ENCODE data around the gene VAMP8.
"Not testable (repeated sequence)": the region's sequence is repeated elsewhere in the genome, so short reads cannot be mapped to it uniquely, and the experiment has no call there.

Gene VAMP8

GRCh38 chr2:85601771-85602475 is 24.5 kb downstream of the VAMP8 start:
- H3K4me2 ChIP-seq (ENCODE audit: low read depth, low read length), result peak overlapping the region; percentile 62
- peak overlapping the region; percentile 82 for H3K4me3 ChIP-seq (ENCODE audit: low read length)
- no peak overlapping the region for H3K27ac ChIP-seq (ENCODE audit: low read length)
- H4K20me1 ChIP-seq (ENCODE audit: insufficient read depth, low read length), result no peaks in the 10 kb centered on the region
- peak overlapping the region; percentile 53; the same call in 1 of the 2 replicates for H3K9ac ChIP-seq (ENCODE audit: low read length)
- no peaks in the 10 kb centered on the region for H3K9me2 ChIP-seq (replicated peaks; ENCODE audit: insufficient read depth, low read length)
- TF ChIP-seq CTCF (IDR thresholded peaks at IDR 0.05; ENCODE audit: low read length) (no peak), EZH2phosphoT487 (IDR thresholded peaks at IDR 0.05; ENCODE audit: low read length) (no peak), EZH2 (optimal IDR thresholded peaks at IDR 0.05; ENCODE audit: low read depth, low read length) (no peak)
- H3K27me3 ChIP-seq (replicated peaks; ENCODE audit: insufficient read depth, low read length), result no peaks in the 10 kb centered on the region
- no peaks in the 10 kb centered on the region for H3K9me3 ChIP-seq (replicated peaks; ENCODE audit: insufficient read depth, low read length)
- no peaks in the 10 kb centered on the region for H3K36me3 ChIP-seq (replicated peaks; ENCODE audit: insufficient read depth, low read length)
- H3K79me2 ChIP-seq (ENCODE audit: low read length), result peaks cover 7% of the 10 kb centered on the region
- peak overlapping the region; percentile 82; the same call in 1 of the 2 replicates for H2AFZ ChIP-seq (ENCODE audit: low read length)
- peaks cover 5% of the 10 kb centered on the region; the same call in 1 of the 2 replicates for H3K4me1 ChIP-seq (ENCODE audit: low read length)
- no peak for DNase-seq
- H3F3A ChIP-seq (ENCODE audit: insufficient read depth, low read length), result 0 out of 2 replicates have a peak, but pooled peaks cover 10% of the 10 kb centered on the region

GRCh38 chr2:85602476-85603234 is 25.3 kb downstream of the VAMP8 start, which contains the start of gene TMEM150A:
Gene TMEM150A, minus strand, starts transcription at chr2:85602698. Its CDS starts 750 bp downstream, at chr2:85601948.
- peaks cover 5% of the 10 kb centered on the region; the same call in 1 of the 2 replicates for H3K4me1 ChIP-seq (ENCODE audit: low read length)
- no peak within 1 kb of the TSS for H3K27ac ChIP-seq (ENCODE audit: low read length)
- no peaks in the 10 kb centered on the region for H3K36me3 ChIP-seq (replicated peaks; ENCODE audit: insufficient read depth, low read length)
- no peaks in the 10 kb centered on the region for H3K9me2 ChIP-seq (replicated peaks; ENCODE audit: insufficient read depth, low read length)
- peak within 1 kb of the TSS; percentile 82 for H3K4me3 ChIP-seq (ENCODE audit: low read length)
- H3K4me2 ChIP-seq (ENCODE audit: low read depth, low read length), result peak within 1 kb of the TSS; percentile 62
- H2AFZ ChIP-seq (ENCODE audit: low read length), result peak within 1 kb of the TSS; percentile 82
- no peaks in the 10 kb centered on the region for H3K9me3 ChIP-seq (replicated peaks; ENCODE audit: insufficient read depth, low read length)
- no peaks in the 10 kb centered on the region for H3K79me2 ChIP-seq (ENCODE audit: low read length)
- TF ChIP-seq CTCF (IDR thresholded peaks at IDR 0.05; ENCODE audit: low read length) (peak; percentile 22), EZH2 (optimal IDR thresholded peaks at IDR 0.05; ENCODE audit: low read depth, low read length) (no peak)
- peak; percentile 91 for DNase-seq
- no peaks in the 10 kb centered on the region for H4K20me1 ChIP-seq (ENCODE audit: insufficient read depth, low read length)
- H3K9ac ChIP-seq (ENCODE audit: low read length), result peak within 1 kb of the TSS; percentile 53; the same call in 1 of the 2 replicates
- H3F3A ChIP-seq (ENCODE audit: insufficient read depth, low read length), result 0 out of 2 replicates have a peak, but pooled peaks cover 10% of the 10 kb centered on the region
- H3K27me3 ChIP-seq (replicated peaks; ENCODE audit: insufficient read depth, low read length), result no peaks in the 10 kb centered on the region

- H3K79me2 ChIP-seq (ENCODE audit: low read length); H4K20me1 ChIP-seq (ENCODE audit: insufficient read depth, low read length); H3K4me2 ChIP-seq (ENCODE audit: low read depth, low read length); H3K27me3 ChIP-seq (replicated peaks; ENCODE audit: insufficient read depth, low read length); H3K9ac ChIP-seq (ENCODE audit: low read length); H3K9me2 ChIP-seq (replicated peaks; ENCODE audit: insufficient read depth, low read length); H3K9me3 ChIP-seq (replicated peaks; ENCODE audit: insufficient read depth, low read length); H3K4me1 ChIP-seq (ENCODE audit: low read length); H2AFZ ChIP-seq (ENCODE audit: low read length); H3K36me3 ChIP-seq (replicated peaks; ENCODE audit: insufficient read depth, low read length); H3K27ac ChIP-seq (ENCODE audit: low read length); H3F3A ChIP-seq (ENCODE audit: insufficient read depth, low read length); DNase-seq; H3K4me3 ChIP-seq (ENCODE audit: low read length): not testable (repeated sequence)
These were observed 26.7 kb downstream of the VAMP8 start for GRCh38 chr2:85604133-85604444.

Measured in MM.1S (cell line).